GM19452 (cell line): ENCODE results near the gene FOXP4.

Experiments
- ATAC-seq: cut with Tn5 transposase; IDR thresholded peaks from one replicate; pipeline ENCODE4 v1.9.1; 2021; ENCODE audit not compliant: unreplicated experiment

Gene FOXP4

DNA sequence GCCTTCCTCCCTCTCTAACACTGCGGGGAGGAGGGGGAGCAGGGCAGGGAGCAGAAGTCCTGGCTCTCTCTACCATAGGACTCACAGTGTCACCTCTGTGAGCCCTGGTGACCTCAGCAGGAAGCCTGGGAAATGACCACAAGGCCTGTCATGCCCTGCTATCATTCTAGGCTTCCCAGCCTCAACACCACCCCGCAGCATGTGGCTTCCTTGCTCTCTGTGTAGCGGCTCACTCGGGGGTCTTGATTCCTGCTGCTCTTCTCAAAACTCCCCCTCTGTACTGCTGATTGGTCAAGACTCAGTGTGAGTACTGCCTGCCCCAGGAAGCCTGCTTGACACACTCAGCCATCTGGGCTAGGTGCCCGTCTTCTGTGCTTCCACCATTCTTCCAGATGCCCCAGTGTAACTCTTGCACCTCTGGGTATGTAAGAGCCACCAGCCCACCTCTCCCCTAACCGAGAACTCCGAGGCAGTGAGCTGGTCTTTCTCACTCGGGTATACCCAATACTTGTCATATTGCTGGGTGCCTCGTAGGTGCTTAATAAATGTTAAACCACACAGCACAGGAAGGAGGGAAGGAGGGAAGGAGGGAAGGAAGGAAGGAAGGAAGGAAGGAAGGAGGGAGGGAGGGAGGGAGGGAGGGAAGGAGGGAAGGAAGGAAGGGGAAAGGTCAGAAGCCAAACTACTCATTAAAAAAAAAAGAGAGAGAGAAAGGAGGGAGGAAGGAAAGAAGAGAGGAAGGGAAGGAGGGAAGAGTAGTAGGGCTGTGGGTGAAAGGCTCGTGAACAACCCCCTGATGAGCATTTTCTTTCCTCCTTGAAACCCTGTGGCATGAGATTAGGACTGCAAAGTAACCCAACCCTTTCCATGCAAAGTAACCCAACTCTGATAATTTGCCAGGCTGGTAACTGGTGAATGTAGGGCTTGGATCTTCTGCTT is 97.0 kb downstream of the FOXP4 start:
- ATAC-seq: no peak

DNA sequence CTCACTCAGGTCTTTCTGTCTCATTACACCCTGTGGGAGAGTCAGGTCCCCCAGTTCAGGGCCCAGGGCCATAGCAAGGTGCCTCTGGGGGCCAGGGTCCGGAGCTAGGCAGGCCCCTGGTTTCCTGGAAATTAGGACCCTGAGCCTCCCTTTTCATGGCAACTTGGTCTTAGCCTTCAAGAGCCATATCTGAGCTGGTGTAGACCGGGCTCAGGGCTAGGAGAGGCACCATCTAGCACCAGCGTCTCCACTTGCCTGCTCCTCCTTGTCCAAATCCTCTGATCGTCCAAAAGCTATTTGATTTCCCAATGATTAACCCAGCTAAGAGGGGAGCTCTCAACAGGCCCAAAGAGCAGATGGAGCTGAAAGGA is 97.7 kb downstream of the FOXP4 start:
- no peak for ATAC-seq

DNA sequence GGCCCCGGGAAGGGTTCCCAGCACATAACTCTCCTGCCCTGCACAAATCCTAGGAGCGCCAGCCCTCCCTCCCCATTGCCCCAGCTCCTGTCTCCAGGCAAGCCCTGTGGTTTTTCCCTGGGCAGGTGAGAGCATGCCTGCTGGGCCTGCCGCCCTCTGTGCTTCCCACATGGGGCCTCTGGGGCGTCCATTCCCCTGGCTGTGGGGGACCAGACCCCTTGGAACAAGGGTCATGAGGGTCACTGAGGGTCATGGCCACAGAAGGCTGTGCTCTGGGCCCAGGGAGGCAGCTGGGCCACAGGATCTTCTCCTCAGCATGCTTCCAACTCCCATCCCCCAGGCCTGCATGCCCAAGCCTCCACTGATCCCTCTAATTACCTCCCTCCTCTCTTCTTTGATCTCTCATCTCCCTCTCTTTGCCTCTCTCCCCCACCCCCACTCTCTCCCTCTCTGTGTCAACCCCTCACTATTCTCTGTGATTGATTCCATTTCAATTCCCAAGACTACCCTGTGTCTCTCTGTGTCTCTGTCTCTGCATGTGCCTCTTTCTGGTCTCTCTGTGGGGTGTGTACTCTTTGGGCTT is 98.2 kb downstream of the FOXP4 start:
- ATAC-seq: no peak

DNA sequence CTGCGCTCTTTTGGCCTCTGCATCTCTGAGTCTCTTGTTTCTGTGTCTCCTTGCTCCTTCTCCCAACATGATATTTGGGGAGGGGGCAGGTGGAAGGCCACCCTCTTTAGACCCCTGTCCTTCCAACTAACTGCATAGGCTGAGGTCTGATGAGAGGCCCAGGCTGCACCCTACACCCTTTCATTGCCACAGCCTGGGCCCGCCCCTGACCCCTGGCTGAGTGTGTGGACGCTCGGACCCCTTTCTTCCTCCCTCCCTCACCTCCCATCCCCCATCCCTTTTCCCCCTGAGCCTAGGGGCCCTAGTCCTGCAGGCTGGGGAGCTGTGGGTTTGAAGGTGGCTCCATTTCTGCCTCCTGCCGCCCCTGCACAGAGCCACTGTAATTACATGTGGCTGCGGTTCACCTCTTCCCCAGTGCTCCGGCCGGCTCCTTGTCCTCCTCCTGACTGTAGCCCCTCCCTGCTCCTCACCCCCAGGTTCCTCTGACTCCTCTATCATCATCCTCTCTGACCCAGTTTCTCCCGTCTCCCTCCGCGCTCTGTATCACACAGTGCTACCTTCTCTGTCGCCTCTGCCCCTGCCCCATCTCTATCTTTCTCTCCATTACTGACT is 98.9 kb downstream of the FOXP4 start:
- no peak for ATAC-seq

DNA sequence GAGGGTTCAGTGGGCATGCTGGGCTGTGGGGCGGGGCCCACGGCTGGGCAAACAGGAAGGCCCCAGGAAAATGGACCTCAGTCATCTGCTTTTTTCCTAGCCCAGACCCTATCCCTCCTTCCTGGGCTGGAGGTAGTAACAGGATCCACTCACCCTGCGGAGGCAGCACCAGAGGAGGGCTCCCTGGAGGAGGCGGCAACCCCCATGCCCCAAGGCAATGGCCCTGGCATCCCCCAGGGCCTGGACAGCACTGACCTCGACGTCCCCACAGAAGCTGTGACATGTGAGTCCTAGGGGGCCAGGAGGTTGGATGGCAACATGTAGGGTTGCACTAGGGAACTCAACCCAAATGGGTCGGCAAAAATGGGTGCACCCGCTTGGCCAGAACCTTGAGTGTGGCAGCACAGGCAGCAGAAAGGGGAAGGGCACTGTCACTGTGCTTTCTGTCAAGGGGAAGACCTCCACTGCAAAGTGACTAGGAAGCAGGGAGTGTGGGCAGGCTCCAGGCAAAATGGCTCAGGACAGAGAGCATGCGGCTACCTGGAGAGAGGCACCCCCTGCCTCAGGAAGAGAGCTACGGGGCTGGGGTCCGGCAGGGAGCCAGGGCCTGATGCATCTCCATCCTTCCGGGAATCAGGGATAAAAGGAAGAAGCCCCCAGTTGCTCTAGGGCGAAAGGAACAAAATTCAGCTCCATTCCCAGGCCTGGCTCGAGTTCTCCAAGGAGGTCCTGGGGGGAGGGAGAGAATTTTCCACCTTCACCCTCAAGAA is 100.0 kb downstream of the FOXP4 start:
- no peak for ATAC-seq

DNA sequence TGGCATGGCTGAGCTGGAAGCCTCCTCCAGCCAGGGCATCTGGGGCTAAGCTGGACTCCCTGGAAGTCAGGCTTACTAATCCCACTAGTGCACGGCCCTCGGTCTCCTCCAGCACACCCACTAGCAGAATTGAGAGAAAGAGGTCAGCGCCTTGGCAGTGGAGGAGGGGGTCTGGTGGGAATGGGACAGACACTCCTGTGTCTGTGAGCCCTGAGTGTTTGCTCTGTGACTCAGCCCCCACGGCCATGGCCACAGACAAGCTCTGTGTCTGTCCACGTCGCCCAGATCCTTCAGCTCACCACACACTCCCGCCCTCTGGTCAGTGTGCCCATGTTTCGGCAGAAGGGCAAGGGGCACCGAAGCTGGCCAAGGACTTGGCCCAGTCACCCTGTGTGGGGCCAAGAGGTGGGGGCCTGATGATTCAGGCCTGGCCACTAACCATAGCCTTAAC is 100.9 kb downstream of the FOXP4 start:
- ATAC-seq: no peak

DNA sequence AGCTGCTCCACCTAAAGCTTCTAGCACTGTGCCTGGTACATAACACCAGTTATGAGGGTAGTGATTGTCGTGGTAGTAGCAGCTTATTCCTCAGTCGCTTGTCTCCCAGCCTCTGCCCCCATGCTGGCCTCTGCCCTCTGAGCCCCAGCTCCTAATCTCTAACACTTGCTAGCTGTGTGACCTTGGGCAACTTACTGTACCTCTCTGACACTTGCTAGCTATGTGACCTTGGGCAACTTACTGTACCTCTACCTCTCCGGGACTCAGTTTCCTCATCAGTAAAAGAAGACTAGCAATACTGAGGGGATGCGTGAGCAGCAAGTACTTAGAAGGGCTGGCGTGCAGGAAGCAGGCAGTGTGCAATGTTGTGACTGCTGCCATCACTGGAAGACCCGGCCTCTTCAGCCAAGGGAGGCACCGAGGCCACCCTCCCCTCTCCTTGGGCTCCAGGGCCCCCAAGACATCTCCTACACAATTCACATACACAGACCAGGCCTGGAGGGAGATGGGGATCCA is 101.9 kb downstream of the FOXP4 start:
- no peak for ATAC-seq

DNA sequence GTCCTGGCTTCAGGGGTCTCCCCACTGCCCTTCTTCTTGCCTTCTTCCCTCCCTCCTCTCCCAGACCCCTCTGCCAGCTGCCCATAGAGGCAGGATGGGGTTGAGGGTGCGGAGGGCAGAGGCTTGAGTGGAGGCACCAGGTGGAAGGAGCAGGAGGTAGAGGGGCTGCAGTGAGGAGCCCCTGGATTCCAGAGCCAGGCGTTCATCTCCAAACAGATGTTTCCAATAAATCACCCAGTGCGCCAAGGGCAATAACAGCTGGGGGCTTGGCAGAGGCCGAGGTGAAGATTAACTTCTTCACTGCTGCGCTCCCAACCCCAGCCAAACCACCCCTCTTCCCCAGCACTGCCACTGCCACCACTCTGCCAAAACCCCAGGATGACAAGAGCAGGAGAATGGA is 102.7 kb downstream of the FOXP4 start:
- ATAC-seq: no peak

DNA sequence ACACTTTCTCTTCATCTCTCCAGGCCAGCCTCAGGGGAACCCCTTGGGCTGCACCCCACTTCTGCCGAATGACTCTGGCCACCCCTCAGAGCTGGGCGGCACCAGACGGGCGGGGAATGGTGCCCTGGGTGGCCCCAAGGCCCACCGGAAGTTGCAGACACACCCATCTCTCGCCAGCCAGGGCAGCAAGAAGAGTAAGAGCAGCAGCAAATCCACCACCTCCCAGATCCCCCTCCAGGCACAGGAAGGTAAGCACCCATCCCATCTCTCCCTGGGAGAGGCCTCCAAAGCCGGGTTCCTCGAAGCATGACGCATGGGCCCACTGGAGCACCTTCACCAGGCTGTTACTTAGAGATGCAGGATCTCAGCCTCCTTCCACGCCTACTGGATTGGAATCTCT is 103.4 kb downstream of the FOXP4 start:
- ATAC-seq: no peak

DNA sequence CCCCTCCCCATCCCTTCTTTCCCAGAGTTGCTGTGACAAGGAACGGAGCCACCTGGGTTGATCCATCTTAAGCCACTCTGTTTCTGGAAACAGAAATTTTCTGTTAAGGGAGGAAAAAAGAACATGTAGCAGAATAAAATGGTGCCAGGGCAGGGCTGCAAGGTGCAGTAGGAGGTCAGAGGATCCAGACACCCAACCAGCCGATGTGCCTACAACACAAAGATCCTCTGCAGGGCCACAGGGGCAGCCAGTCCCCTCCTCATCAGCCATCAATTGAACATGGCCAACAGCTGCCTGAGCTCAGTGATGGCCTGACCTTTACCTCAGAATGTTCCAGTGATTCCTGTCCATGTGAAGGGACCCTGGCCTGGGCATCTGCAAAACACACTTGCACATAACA is 103.9 kb downstream of the FOXP4 start:
- no peak for ATAC-seq

DNA sequence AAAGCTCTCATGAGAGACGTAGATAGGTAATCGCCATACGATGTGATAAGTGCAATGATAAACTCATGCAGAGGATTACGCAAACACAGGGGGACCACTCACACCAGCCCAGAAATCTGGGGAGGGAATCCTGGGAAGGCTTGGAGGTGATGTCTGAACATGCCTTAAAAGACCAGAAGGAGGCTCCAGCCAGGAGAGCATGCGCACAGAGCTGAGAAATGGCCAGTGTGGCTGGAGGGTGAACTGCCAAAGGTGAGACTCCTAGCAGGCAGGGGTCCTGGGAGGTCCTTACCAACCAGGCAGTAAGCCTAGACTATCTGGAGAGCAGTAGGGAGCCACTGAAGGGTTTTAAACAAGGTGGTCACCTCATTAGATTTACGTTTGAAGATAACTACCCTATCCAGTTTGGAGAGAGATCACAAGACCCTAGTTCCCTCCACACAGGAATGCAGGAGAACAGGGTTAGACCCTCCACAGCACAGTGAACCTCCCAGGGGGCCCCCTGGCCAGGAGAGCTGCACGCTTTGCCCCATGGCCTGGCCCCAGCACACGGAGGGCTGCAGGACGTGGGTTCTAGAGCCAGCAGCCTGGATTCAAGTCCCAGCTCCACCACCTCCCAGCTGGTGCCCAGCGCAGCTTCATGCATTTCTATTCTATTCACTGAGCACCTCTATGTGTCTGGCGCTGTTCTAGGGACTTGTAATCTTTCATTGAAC is 105.2 kb downstream of the FOXP4 start:
- no peak for ATAC-seq
